BJ (cell line): ENCODE data around the gene CORO2B. TPM values are rescaled to one million over a fixed set of nuclear protein-coding genes. Genes with fewer than 3 reads are reported as not detected.

ENCODE experiments used
- CTCF ChIA-PET: fragments of 350-600 bp; formaldehyde crosslinking; extraction: SDS; loops from one replicate; lab custom pipeline; 2021; ENCODE audit warnings: antibody characterized with exemption, inconsistent platforms; lab: Yijun Ruan, JAX
- POLR2A ChIA-PET: fragments of 300-600 bp; sonication (Branson Sonifier 250); formaldehyde crosslinking; extraction: SDS; loops from one replicate; lab custom pipeline; 2021; ENCODE audit warnings: antibody characterized with exemption; lab: Charles Lee
- DNase-seq: peaks from one replicate; pipeline ENCODE4 v3.0.0-alpha.2; 2011; ENCODE audit warnings: low read depth
- H3K27me3 ChIP-seq: 2 replicates; pipeline ENCODE4 v1.6.0; 2011; ENCODE audit warnings: low read length; ENCODE audit not compliant: control insufficient read depth, insufficient read depth
- H3K36me3 ChIP-seq: 2 replicates; pipeline ENCODE4 v1.5.1; 2011; ENCODE audit warnings: low read length; ENCODE audit not compliant: control insufficient read depth, insufficient read depth
- H3K4me3 ChIP-seq: 2 replicates; pipeline ENCODE4 v1.5.1; 2011; ENCODE audit warnings: low read depth, mild to moderate bottlenecking, control low read depth, low read length
- polyA plus RNA-seq: library from polyadenylated mRNA; depleted of rRNA; stranded (reverse); fragments of >200 nt; gene quantifications from 2 replicates; pipeline ENCODE4 v1.2.3, GENCODE V29; 2011
- TF ChIP-seq, protein P1 (sequence below): IDR thresholded peaks from 2 replicates; pipeline ENCODE4 v1.5.1; 2011; ENCODE audit warnings: low read depth, mild to moderate bottlenecking, control low read depth, inconsistent platforms, low read length, moderate library complexity; ENCODE audit not compliant: insufficient read depth

Gene CORO2B
- polyA plus RNA-seq, 1 experiment, result 7.7 TPM

DNA sequence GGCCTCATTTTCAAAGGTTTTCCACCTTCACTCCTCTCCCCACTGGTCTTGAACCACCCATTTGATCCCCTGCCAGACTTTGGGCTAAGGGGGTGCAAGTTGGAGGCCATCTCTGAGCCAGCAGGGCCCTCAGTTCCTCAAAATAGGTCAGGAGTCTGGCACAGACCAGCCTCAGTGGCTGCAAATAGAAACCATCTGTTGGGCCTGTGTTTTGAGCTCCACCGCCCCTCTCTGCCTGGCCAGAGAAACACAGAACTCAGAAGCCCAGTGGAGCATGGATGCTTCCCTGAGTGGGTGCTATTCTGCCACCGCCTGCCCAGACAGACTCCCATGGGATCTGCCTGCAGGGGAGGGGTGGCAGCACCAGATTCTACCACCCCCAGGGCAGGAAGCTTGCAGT, 56.3 kb downstream of the CORO2B start:
- DNase-seq, result no peak
- CTCF ChIA-PET, result interaction anchor here (0.7 to 1.8 kb wide), 9 partner anchors 10 to 85 kb away, joined by 3 to 8 read pairs (median 3); no protein-coding TSS in a partner anchor
- POLR2A ChIA-PET, result interaction anchor here (0.6 to 1.3 kb wide), 4 partner anchors 13 to 292 kb away, joined by 3 to 21 read pairs (median 4); no protein-coding TSS in a partner anchor

DNA sequence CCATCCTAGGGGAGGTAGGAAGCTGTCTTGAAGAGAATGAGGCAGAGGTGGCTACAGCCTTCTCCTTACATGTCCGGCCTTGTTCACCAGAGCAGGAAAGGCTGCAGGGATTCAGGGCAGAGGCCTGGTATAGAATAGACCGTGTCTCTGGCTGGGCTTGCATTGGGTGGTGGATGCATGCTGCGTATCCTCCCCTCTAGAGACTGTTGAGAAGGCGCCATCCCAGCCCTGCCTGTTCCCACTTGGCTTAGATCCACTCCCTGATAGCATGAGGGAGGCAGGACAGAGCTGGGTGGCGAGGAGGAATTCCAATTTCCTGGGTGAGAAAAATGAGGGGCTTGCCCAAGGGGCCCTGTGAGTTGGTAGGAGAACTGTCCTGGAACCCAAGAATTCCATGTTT, 57.5 kb downstream of the CORO2B start:
- H3K27me3 ChIP-seq, result no peaks in the 10 kb centered on the region
- no peaks in the 10 kb centered on the region for H3K36me3 ChIP-seq
- TF ChIP-seq, protein P1, sequence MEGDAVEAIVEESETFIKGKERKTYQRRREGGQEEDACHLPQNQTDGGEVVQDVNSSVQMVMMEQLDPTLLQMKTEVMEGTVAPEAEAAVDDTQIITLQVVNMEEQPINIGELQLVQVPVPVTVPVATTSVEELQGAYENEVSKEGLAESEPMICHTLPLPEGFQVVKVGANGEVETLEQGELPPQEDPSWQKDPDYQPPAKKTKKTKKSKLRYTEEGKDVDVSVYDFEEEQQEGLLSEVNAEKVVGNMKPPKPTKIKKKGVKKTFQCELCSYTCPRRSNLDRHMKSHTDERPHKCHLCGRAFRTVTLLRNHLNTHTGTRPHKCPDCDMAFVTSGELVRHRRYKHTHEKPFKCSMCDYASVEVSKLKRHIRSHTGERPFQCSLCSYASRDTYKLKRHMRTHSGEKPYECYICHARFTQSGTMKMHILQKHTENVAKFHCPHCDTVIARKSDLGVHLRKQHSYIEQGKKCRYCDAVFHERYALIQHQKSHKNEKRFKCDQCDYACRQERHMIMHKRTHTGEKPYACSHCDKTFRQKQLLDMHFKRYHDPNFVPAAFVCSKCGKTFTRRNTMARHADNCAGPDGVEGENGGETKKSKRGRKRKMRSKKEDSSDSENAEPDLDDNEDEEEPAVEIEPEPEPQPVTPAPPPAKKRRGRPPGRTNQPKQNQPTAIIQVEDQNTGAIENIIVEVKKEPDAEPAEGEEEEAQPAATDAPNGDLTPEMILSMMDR, result no peak
- no peak for DNase-seq
- no peak overlapping the region for H3K4me3 ChIP-seq
- ChIA-PET POLR2A (interaction anchor here (0.6 kb wide), 1 partner anchor 365 kb away, joined by 5 read pairs; no protein-coding TSS in a partner anchor), CTCF (interaction anchor here (1.0 to 1.8 kb wide), 4 partner anchors 11 to 82 kb away, joined by 3 to 8 read pairs (median 4); no protein-coding TSS in a partner anchor)

More for the DNA sequence above, 56.3 kb downstream of the CORO2B start:
- no peak overlapping the region for H3K4me3 ChIP-seq
- no peaks in the 10 kb centered on the region for H3K36me3 ChIP-seq
- TF ChIP-seq, protein P1, result 0 out of 2 replicates have a peak, but pooled peaks have one; percentile 10
- H3K27me3 ChIP-seq, result no peaks in the 10 kb centered on the region

DNA sequence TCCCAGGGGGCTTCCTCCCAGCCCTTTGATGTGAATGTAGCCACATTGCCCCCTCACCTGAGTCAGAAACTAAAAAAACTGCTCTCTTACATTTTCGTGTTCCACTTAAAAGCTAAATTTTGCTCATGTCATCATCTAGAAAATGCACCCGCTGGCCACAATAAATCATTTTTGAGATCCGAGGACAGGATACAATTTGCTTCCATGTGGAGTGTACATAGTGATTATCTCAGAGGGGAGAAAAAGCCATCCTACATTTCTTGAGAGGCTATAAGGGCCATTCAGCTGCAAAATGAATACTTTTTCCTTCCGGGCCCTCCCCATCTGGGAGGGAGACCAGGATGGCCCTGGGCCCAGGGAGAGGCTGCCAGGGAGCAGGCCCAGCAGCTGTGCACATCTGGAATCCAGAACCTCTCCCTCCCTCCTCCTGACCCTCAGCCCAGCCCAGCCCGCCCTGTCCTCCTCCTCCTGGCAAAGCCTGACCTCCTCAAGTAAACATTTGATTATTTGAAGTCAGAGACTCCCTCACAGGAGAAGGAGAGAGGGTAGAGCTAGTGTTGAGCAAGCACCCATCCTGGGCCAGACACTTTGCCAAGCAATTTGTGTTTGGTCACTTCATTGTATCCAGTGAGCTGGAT, 59.1 kb downstream of the CORO2B start:
- no peaks in the 10 kb centered on the region for H3K27me3 ChIP-seq
- no peak overlapping the region for H3K4me3 ChIP-seq
- ChIA-PET CTCF (interaction anchor here (1.0 to 1.4 kb wide), 2 partner anchors 24 to 39 kb away, joined by 3 to 5 read pairs; no protein-coding TSS in a partner anchor), POLR2A (no interaction called here)
- TF ChIP-seq, protein P1, result no peak
- DNase-seq, result no peak
- no peaks in the 10 kb centered on the region for H3K36me3 ChIP-seq

DNA sequence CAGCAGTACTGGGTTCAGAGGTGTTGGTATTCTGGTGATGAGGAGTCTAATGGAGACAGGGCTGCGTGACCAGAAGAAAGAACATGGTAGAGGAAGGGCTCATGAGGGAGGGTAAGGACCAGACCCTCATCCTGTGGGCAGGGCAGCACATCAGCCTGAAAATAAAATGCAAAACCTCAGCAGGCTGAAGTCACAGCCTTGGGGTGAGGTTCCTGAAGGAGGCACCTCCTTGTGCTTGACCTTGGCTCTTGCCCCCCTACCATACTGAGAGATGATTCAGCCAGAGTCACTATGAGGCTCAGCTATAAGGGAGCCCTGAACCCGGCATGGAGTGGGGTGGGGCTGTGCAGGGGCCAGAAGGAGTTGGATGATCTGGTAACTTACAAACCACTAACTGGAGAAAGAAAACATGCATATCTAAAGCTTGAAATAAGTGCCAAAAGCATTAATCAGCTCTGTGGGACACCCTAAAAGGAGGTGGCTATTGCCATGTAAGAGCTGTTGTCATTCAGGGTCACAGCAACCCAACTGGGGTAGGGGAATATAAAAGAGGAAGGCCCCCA, 60.2 kb downstream of the CORO2B start:
- Histone ChIP-seq H3K4me3 (no peak overlapping the region), H3K36me3 (no peaks in the 10 kb centered on the region), H3K27me3 (no peaks in the 10 kb centered on the region)
- DNase-seq, result peak; percentile 27
- TF ChIP-seq, protein P1, result no peak
- ChIA-PET POLR2A (no interaction called here), CTCF (interaction anchor here (0.9 to 1.2 kb wide), 3 partner anchors 25 to 89 kb away, joined by 3 read pairs; no protein-coding TSS in a partner anchor)
